Measurements from ENCODE around the gene CROCC2.

The CROCC2 gene

DNA sequence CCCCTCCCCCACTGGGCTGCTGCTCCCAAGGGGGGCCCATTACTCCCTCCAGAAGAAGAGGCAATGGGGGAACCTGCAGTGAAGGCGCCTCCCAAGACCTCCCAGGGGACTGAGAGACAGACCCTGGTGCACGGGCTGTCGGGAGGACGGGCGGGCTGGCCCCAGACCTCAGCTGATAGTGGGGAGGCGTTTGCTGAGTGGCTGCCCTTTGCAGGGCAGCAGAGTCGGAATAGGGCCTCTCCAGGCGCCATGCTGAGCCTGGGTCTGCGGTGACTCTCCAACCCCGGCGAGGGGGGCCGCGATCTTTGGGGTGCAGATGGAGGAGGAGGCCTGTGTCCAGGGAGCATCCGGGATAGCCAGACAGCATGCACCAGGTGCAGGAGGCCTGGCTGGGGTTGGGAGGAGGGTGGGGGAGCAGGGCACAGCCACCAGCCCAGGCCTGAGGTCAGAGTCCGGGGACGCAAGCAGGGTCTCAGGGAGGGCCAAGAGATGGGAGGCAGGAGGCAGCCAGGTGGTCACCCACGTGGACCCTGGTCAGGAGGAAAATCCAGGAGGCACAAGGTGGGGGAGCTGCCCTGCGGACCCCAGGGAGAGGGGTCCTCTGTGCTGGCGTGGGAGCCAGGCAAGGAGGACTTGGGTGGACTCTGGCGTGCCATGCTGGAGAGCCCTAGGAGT lies 11.0 kb downstream of the CROCC2 start:
- TF ChIP-seq, protein P1, sequence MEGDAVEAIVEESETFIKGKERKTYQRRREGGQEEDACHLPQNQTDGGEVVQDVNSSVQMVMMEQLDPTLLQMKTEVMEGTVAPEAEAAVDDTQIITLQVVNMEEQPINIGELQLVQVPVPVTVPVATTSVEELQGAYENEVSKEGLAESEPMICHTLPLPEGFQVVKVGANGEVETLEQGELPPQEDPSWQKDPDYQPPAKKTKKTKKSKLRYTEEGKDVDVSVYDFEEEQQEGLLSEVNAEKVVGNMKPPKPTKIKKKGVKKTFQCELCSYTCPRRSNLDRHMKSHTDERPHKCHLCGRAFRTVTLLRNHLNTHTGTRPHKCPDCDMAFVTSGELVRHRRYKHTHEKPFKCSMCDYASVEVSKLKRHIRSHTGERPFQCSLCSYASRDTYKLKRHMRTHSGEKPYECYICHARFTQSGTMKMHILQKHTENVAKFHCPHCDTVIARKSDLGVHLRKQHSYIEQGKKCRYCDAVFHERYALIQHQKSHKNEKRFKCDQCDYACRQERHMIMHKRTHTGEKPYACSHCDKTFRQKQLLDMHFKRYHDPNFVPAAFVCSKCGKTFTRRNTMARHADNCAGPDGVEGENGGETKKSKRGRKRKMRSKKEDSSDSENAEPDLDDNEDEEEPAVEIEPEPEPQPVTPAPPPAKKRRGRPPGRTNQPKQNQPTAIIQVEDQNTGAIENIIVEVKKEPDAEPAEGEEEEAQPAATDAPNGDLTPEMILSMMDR (IDR thresholded peaks at IDR 0.05), result no peak

DNA sequence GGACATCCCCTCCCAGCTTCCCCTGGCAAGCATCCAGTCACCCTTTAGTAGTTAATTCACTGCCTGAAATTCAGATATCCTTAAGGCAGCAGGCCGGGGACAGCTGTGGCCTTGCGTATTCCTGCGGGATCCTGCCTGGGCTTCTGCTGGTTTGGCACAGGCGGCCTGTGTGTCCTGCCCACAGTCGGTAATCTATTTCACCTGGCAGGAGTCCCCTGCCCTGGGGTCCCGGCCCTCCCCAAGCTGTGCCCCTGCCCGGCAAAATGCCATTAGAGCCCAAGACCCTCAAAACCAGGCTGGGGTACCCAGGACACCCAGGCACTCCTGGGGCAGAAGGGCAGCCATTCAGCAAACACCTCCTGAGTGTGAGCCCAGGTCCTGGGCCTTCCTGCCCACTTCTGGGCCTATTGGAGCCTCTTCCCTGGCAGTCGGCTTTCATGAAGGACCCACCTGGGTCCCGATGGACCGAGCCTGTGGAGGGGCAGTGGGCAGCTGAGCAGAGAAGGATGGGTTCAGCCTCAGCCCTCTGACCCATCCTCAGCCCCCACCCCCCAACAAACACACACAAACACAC lies 11.6 kb downstream of the CROCC2 start:
- TF ChIP-seq, protein P1 (IDR thresholded peaks at IDR 0.05), result no peak

DNA sequence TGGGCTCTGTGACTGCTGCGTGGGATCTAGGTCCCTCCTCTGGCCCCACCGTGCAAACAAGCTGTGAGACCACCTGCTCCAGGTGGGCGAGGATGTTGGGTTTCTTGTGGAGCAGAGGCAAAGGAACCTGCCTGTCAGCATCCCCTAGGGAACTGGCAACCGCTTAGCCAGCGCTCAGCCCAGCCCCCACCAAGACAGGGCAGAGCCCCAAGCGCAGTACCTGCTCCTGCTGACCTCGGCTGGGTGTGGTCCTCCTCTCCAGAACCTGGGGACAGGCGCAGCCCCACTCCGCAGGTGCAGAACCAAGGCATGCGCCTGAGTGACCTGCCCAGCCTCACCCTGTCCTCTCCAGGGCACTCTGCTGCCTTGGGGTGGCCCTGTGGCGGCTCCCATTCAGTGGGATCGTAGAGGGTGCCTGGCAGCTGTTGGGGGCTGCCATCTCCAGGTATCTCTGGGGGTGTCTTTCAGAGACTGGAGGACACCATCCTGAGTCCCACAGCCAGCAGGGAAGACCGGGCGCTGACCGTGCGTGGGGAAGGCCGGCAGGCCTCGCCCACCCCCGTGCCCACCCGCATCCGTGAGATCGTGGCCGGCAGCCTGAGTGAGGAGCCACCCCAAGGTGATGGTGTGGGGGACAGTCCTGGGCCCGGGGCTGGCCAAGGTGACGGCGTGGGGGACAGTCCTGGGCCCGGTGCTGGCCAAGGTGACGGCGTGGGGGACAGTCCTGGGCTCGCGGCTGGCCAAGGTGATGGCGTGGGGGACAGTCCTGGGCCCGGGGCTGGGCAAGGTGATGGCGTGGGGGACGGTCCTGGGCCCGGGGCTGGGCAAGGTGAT lies 12.3 kb downstream of the CROCC2 start:
- TF ChIP-seq, protein P1 (IDR thresholded peaks at IDR 0.05), result no peak

DNA sequence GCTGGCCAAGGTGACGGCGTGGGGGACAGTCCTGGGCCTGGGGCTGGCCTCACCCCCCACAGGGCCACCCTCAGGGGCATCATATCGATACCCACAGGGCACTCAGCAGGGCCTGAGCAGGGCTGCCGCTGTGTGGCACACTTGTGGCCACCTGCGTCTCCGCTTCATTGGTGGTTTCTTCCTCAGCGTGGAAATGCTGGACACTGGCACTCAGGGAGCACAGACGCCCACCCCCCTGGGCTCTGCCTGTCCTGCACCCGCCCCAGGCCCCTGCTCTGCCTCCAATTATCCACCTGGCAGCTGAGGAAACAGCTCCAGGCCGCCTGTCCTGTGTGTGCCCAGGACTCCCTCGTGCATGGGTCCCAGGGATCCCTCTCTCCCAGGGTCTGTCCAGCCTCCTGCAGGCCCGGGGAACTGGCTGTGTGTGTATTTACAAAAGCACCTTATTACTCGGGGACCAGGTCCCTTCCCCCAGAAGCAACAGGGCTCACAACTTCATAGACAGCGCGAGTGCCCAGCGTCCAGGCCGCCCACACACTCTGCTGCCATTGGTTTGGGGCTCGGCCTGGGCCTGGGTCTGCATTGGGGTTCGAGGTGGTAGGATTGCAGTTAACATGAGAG lies 13.1 kb downstream of the CROCC2 start:
- TF ChIP-seq, protein P1 (IDR thresholded peaks at IDR 0.05), result no peak

GRCh38 chr2:240919786-240920782 lies 13.9 kb downstream of the CROCC2 start:
- TF ChIP-seq, protein P1 (IDR thresholded peaks at IDR 0.05), result no peak

DNA sequence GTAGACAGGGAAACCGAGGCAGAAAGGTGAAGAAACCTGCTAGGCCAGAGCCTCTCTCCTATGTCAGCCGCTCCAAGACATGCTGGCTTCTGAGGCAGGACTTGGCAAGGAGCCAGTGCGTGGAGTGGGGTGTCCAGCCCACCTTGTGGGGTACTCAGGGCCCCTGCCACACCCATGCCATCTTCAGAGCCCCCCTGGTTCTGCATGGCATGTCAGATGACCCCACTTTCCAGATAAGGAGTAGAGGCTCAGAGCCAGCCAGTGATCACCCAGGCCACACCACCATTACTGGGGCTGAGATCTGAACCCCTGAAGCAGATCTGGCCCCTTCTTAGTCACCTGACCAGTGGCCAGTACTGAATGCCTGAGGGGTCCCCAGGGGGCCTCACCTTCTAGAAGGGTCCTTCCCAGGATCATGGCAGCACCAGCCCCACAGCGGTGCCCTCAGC lies 14.7 kb downstream of the CROCC2 start:
- TF ChIP-seq, protein P1 (IDR thresholded peaks at IDR 0.05), result no peak

Data from LNCAP (cell line).